GM11168 (cell line): ENCODE measurements around the gene FOXB2.

Experiments used
- in situ Hi-C: fragments of 300-500 bp; cut with MboI; formaldehyde crosslinking; loops from one replicate; pipeline ENCODE4 v1.12.0; 2022; ENCODE audit warnings: low sequenced_read_pairs; ENCODE audit not compliant: unreplicated experiment

Gene FOXB2

GRCh38 chr9:77015327-77016048 lies 4.0 kb upstream of the FOXB2 start:
- in situ Hi-C loops, result no loop called here

DNA sequence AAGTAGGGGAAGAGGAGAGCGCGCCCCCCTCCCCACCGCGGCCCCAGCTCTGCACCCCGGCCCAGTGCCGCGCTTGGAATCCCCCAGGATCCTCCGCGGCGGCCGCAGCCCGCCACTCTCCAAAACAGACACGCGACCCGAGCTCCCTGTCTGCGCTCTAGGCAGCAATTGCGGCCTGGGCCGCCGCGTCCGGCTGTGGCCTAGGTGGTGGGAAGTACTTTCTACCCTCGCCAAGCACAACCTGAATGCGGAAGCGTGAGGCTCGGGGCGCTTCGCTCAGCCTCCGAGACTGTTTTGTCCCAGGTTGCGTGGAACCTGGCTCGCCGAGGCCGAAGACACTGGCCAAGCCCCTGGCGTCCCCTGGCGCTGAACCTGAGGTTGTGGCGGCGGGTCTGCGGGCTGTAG lies 3.3 kb upstream of the FOXB2 start:
- in situ Hi-C loops, result no loop called here

GRCh38 chr9:77016526-77017504 lies 2.6 kb upstream of the FOXB2 start:
- in situ Hi-C loops, result no loop called here

DNA sequence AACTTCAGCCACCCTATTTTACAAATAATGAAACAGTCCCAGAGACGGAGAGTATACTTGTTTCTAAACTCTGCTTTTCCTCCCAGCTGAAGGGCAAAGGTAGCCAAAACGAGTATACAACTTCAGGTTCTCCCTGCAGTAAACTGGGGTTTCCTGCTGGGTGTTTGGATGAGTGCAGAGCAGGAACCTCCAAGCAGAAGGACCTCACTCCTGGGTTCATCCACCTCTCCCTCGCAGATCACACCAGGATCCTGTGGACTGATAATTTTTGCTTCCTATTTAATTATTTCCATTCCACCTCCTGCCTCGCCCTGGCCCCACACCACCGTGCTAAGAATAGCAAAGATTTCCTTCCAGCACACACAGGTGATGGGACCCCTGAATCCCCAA lies 2.0 kb upstream of the FOXB2 start:
- in situ Hi-C loops, result no loop called here

DNA sequence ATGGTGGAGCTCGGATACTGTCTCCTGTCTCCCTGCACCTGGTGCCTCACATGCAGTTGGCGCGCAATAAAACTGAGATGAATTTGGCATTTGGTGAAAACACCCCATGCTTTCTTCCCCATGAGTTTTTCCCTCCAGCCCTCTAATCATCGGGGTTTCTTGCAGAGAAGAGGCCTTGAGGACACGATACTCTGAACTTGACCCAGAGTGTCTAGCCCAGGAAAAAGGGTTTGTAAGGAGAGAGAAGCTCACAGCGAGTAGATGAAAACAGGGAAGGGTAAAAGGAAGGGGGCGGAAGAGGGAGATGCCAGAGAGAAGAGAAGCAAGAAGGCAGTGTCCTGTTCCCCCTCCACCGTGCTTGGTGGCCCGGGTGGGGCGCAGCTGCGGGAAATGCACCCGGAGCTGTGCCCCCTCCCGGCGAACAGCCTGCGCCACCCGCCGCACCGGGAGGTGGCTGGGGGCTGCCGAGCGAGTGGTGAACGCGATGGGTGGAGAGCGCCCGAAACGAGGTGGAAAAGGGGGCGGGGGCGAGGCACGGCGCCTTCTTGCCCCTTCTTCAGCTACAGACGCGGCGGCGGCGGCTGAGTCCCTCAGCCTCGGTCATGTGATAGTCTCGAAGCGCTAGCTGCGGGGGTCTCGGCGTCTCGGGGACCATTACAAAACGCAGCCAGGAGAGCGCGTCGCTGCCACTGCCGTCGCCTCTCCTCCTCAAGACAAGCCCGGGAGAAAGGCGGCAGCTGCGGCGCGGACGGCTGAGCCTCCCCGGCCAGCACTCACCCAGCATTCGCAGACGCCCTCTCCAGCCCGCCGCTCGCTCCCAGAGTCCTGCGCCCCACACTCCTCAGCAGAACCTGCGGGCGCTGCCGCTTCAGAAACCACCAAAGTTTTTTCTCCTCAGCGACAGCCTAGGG lies 1.1 kb upstream of the FOXB2 start:
- in situ Hi-C loops, result no loop called here

- in situ Hi-C loops, result no loop called here
Observed at GRCh38 chr9:77018969-77019235, 553 bp upstream of the FOXB2 start.

DNA sequence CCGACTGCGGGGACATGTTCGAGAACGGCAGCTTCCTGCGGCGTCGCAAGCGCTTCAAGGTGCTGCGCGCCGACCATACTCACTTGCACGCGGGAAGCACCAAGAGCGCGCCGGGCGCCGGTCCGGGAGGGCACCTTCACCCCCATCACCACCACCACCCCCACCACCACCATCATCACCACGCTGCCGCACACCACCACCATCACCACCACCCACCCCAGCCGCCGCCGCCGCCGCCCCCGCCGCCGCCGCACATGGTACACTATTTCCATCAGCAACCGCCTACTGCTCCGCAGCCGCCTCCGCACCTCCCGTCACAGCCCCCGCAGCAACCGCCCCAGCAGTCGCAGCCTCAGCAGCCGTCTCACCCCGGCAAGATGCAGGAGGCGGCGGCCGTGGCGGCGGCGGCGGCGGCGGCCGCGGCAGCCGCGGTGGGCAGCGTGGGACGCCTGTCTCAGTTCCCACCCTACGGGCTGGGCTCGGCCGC lies 514 bp downstream of the FOXB2 start:
- in situ Hi-C loops, result no loop called here

DNA sequence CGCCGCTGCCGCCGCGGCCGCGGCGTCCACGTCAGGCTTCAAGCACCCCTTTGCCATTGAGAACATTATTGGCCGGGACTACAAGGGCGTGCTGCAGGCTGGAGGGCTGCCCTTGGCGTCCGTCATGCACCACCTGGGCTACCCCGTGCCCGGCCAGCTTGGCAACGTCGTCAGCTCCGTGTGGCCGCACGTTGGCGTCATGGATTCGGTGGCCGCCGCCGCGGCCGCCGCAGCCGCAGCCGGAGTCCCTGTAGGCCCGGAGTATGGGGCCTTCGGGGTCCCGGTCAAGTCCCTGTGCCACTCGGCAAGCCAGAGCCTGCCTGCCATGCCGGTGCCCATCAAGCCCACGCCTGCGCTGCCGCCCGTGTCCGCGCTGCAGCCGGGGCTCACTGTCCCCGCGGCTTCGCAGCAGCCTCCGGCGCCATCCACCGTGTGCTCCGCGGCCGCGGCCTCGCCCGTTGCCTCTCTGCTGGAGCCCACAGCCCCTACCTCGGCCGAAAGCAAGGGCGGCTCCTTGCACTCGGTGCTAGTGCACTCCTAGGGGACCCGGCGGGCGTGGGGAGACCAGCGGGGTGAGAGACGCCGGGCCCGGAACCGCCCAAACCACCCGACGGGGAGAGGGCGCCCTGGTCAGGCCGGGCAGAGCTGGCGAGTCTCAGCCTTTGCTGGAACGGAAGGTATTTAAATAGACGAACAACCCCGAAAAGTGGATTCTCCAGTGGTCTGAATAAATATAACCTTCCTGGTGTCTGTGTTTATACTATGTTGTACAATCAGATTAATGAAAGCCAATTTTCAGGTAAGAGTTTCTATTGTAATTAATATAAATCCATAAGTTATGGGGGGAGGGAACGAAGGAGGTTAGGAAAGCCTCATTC lies 1.2 kb downstream of the FOXB2 start:
- in situ Hi-C loops, result no loop called here

- in situ Hi-C loops, result no loop called here
Observed at GRCh38 chr9:77021291-77021894, 1.9 kb downstream of the FOXB2 start.

DNA sequence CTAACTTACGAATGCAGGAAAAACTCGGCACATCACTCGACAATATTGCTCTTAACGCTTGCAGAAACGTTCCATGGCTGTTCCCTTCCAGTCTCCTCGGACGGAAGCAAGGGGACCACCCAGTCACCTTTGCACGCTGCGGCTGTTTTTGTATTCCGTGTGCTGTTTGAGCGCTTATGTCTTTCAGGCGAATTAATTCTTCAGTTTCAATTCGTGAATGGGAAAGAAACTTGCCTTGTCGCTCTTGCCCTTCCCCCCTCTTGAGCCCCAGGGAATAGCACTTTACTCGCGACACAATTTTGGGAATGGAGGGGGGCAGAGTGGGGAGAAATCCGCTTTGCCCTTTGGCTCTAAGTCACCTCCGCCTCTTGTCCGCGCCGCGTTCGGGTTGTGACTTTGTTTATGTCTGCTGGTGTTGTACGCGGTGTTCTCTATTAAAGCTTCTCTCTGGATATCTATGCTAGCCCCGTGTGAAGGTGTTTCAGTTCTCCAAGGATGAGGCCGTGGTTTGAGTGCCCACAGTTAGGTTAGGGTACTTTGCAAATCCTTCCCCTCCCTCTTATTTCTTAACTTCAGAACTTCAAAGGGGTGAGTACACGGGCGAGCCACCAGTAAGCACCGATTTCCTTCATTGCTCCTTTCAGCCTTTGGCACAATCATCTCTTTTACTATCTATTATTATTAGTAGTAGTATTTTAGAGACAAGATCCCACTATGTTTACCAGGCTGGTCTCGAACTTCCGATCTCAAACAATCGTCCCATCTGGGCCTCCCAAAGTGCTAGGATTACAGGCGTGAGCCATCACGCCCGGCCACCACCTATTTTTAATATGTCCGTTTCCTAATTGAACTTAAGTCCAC lies 2.7 kb downstream of the FOXB2 start:
- in situ Hi-C loops, result no loop called here

GRCh38 chr9:77022783-77023440 lies 3.5 kb downstream of the FOXB2 start:
- in situ Hi-C loops, result no loop called here

GRCh38 chr9:77023726-77024125 lies 4.3 kb downstream of the FOXB2 start:
- in situ Hi-C loops, result no loop called here

- in situ Hi-C loops, result no loop called here
Observed at GRCh38 chr9:77024776-77025545, 5.5 kb downstream of the FOXB2 start.

GRCh38 chr9:77028478-77028877 lies 9.0 kb downstream of the FOXB2 start:
- in situ Hi-C loops, result no loop called here

DNA sequence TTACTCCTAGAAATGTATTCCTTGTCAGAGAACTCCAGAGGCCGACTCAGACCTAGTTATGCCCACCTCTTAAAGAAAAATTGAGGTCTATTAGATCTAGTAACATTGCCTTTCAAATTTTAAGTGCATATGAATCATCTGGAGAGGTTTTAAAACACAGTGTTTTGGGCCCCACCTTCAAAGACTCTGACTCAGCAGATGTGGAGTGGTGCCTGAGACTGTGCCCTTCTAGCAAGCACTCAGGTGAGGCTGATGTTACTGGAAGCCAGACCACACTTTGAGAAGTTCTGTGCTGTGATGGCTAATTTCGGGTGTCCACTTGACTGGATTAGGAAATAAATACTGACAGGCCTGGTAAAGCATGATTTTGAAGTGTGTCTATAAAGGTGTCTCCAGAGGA lies 10.6 kb downstream of the FOXB2 start:
- in situ Hi-C loops, result no loop called here

DNA sequence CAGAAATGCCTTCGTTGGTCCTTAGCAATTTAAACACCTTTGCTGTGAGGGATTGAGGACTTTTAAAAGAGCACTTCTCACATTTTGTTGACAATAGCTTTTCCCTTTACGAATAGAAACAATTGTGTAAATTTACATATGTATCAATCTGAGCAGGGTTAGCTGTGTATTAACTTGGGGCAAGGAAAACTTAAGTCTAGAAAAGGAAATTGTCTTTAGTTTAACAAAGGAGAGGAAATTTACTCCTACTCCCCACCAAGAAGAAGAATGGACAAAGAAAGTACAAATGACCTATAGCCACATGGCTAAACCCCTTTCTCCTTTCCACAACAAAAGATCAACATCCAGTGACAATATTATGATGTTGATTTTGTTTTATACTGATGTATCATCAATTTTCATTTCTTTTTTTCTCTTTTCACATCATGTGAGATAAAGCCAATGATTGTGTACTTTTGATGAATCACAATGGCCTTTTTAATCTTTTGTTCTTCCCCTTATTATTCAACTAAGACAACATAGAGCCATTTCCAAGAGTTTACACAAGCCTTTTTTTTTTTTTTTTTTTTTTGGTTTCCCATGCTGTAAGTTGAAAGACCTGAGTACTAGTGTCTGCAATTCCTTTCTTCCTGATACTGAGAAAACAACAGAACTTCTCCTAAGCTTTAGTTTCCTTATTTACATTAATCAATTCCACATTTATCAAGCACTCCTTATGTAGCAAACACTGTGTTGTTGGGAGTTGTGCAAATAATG lies 19.0 kb downstream of the FOXB2 start:
- in situ Hi-C loops, result no loop called here
